ENCODE measurements around the gene HOXC10. TPM values are rescaled to one million over a fixed set of nuclear protein-coding genes. Genes with fewer than 3 reads are reported as not detected.

The HOXC10 gene
- total RNA-seq, 1 experiment from 2014 or later = 154 TPM

DNA sequence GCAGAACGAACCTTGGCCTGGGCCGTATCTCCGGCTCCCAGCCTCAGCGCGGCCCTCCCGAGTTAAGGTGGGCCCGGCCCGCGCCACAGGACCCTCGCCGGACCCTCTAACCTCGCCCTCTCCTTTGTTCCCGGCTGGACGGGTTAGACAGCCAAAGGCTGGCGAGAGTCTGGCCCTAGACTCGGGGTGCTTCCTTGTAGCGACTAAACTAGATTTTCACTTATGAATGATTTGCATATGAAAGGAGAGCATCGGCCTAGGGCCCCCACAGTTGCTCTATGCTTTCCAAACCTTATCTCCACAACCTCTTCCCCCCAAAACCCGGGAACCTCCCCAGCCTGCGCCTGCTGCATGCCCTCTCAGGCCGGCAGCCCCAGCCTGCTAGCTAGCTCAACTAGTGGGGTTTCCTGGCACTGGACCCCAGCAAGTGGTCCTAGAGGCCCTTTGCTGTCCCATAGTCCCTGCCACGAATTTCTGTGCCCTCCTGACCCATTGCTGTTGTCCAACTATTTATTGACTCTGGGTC is 49.9 kb downstream of the HOXC10 start:
- H3K9me3 ChIP-seq (ENCODE audit: control insufficient read depth, insufficient read depth, low read depth, low read length) = no peaks in the 10 kb centered on the region
- ChIA-PET POLR2A (no interaction called here), CTCF (no interaction called here)
- in situ Hi-C loops (cut with HindIII; ENCODE audit: low pct_unique_long_range_greater_than_20kb, low sequenced_read_pairs) = no loop called here
- intact Hi-C loops (cut with micrococcal nuclease; ENCODE audit: unreplicated experiment) = no loop called here
- ATAC-seq (no peak), DNase-seq (ENCODE audit: low read depth, low spot score) (no peak)
- peaks cover 4% of the 10 kb centered on the region; the same call in 1 of the 2 replicates for H3K36me3 ChIP-seq (ENCODE audit: control insufficient read depth, insufficient read depth, low read length)
- peaks cover 96% of the 10 kb centered on the region for H3K4me1 ChIP-seq (ENCODE audit: control insufficient read depth, insufficient read depth, low read length)
- BruUV-seq (replicated peaks) = no TSS peak
- peak overlapping the region; percentile 58; the same call in 1 of the 2 replicates for H3K27ac ChIP-seq (ENCODE audit: low read length)
- no peak overlapping the region for H3K4me3 ChIP-seq (ENCODE audit: low read depth in 2 of 2, low read length in 2 of 2)
- TF ChIP-seq, protein P1, sequence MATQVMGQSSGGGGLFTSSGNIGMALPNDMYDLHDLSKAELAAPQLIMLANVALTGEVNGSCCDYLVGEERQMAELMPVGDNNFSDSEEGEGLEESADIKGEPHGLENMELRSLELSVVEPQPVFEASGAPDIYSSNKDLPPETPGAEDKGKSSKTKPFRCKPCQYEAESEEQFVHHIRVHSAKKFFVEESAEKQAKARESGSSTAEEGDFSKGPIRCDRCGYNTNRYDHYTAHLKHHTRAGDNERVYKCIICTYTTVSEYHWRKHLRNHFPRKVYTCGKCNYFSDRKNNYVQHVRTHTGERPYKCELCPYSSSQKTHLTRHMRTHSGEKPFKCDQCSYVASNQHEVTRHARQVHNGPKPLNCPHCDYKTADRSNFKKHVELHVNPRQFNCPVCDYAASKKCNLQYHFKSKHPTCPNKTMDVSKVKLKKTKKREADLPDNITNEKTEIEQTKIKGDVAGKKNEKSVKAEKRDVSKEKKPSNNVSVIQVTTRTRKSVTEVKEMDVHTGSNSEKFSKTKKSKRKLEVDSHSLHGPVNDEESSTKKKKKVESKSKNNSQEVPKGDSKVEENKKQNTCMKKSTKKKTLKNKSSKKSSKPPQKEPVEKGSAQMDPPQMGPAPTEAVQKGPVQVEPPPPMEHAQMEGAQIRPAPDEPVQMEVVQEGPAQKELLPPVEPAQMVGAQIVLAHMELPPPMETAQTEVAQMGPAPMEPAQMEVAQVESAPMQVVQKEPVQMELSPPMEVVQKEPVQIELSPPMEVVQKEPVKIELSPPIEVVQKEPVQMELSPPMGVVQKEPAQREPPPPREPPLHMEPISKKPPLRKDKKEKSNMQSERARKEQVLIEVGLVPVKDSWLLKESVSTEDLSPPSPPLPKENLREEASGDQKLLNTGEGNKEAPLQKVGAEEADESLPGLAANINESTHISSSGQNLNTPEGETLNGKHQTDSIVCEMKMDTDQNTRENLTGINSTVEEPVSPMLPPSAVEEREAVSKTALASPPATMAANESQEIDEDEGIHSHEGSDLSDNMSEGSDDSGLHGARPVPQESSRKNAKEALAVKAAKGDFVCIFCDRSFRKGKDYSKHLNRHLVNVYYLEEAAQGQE (IDR thresholded peaks at IDR 0.05; ENCODE audit: insufficient read depth in 1 of 2, low read depth in 2 of 2, low read length in 1 of 2) = no peak
- no peak for TF ChIP-seq POLR2AphosphoS5 (IDR thresholded peaks at IDR 0.05; ENCODE audit: low read depth, low read length)
- TF ChIP-seq TCF7L2 (IDR thresholded peaks at IDR 0.05; ENCODE audit: low read depth, low read length) = no peak
- no peak for TF ChIP-seq SIN3A (IDR thresholded peaks at IDR 0.05; ENCODE audit: borderline replicate concordance, insufficient read depth, low read depth, low read length)
- TF ChIP-seq, protein P2, sequence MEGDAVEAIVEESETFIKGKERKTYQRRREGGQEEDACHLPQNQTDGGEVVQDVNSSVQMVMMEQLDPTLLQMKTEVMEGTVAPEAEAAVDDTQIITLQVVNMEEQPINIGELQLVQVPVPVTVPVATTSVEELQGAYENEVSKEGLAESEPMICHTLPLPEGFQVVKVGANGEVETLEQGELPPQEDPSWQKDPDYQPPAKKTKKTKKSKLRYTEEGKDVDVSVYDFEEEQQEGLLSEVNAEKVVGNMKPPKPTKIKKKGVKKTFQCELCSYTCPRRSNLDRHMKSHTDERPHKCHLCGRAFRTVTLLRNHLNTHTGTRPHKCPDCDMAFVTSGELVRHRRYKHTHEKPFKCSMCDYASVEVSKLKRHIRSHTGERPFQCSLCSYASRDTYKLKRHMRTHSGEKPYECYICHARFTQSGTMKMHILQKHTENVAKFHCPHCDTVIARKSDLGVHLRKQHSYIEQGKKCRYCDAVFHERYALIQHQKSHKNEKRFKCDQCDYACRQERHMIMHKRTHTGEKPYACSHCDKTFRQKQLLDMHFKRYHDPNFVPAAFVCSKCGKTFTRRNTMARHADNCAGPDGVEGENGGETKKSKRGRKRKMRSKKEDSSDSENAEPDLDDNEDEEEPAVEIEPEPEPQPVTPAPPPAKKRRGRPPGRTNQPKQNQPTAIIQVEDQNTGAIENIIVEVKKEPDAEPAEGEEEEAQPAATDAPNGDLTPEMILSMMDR (IDR thresholded peaks at IDR 0.05) = no peak
- H3K27me3 ChIP-seq (ENCODE audit: control insufficient read depth, insufficient read depth, low read length) = no peaks in the 10 kb centered on the region

DNA sequence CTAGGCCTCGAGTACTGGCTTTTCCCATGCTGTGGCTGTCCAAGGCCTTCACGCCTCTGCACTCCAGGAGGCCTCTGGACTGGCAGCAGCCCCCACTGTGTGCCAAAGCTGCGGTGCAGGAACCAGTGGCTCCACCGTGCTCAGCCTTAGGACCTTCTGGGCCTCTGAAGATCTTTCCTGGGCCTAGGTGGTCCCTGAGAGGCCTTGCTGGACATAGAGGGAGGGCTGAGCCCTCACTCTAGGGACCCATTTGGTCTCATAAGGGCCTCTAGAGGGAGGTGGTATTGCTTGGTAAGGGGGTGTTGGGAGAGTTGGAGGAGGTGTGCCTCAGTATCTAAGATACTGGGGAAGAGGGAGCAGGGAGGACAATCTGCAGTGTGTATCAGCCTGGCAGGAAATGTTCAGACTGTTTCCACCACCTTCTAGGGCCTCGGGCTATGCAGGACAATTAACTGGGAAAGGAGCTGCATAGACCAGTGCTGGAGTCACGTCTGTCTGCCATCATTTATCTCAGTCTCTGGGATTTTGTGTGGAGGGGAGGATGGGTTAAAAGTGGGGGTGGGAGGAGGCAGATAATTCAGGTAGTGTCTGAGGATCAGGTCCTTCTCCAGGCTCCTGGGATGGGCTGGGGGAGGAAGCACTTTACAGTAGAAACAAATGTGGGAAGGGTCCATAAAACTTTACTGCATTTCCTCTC is 50.8 kb downstream of the HOXC10 start:
- H3K27me3 ChIP-seq (ENCODE audit: control insufficient read depth, insufficient read depth, low read length) = no peaks in the 10 kb centered on the region
- peak overlapping the region; percentile 58 for H3K27ac ChIP-seq (ENCODE audit: low read length)
- peaks cover 97% of the 10 kb centered on the region for H3K4me1 ChIP-seq (ENCODE audit: control insufficient read depth, insufficient read depth, low read length)
- no TSS peak for BruUV-seq (replicated peaks)
- in situ Hi-C loops (cut with HindIII; ENCODE audit: low pct_unique_long_range_greater_than_20kb, low sequenced_read_pairs) = no loop called here
- no peak for ATAC-seq
- DNase-seq (ENCODE audit: low read depth, low spot score) = no peak
- CTCF ChIA-PET = interaction anchor here (0.6 kb wide), 1 partner anchor 279 kb away, joined by 3 read pairs; no protein-coding TSS in a partner anchor
- no peaks in the 10 kb centered on the region for H3K9me3 ChIP-seq (ENCODE audit: control insufficient read depth, insufficient read depth, low read depth, low read length)
- POLR2A ChIA-PET = no interaction called here
- no peak for TF ChIP-seq SIN3A (IDR thresholded peaks at IDR 0.05; ENCODE audit: borderline replicate concordance, insufficient read depth, low read depth, low read length)
- TF ChIP-seq, protein P2 (IDR thresholded peaks at IDR 0.05) = no peak
- TF ChIP-seq TCF7L2 (IDR thresholded peaks at IDR 0.05; ENCODE audit: low read depth, low read length) = no peak
- TF ChIP-seq, protein P1 (IDR thresholded peaks at IDR 0.05; ENCODE audit: insufficient read depth in 1 of 2, low read depth in 2 of 2, low read length in 1 of 2) = no peak
- TF ChIP-seq POLR2AphosphoS5 (IDR thresholded peaks at IDR 0.05; ENCODE audit: low read depth, low read length) = no peak; the same call in 1 of the 2 replicates
- H3K4me3 ChIP-seq (ENCODE audit: low read depth in 2 of 2, low read length in 2 of 2) = no peak overlapping the region
- intact Hi-C loops (cut with micrococcal nuclease; ENCODE audit: unreplicated experiment) = no loop called here
- H3K36me3 ChIP-seq (ENCODE audit: control insufficient read depth, insufficient read depth, low read length) = no peaks in the 10 kb centered on the region

All from Panc1 (cell line).